Osteocyte (in vitro differentiated cells): ENCODE data around the gene SLIT1. TPM values are rescaled to one million over a fixed set of nuclear protein-coding genes. Genes with fewer than 3 reads are reported as not detected.

Experiments
- DNase-seq: peaks from one replicate; pipeline ENCODE4 v3.0.0; 2021; ENCODE audit warnings: mixed read lengths; ENCODE audit not compliant: unreplicated experiment; ENCODE audit errors: extremely low spot score
- H3K27ac Mint-ChIP-seq: one replicate; pipeline ENCODE4 v1.8.0; 2021; ENCODE audit warnings: mild to moderate bottlenecking, mixed read lengths; ENCODE audit not compliant: unreplicated experiment
- H3K27me3 Mint-ChIP-seq: one replicate; pipeline ENCODE4 v1.8.0; 2021; ENCODE audit warnings: mixed read lengths; ENCODE audit not compliant: unreplicated experiment
- H3K36me3 Mint-ChIP-seq: one replicate; pipeline ENCODE4 v1.8.0; 2021; ENCODE audit warnings: mixed read lengths; ENCODE audit not compliant: unreplicated experiment
- H3K4me1 Mint-ChIP-seq: one replicate; pipeline ENCODE4 v1.8.0; 2021; ENCODE audit warnings: mixed read lengths; ENCODE audit not compliant: unreplicated experiment
- H3K4me3 Mint-ChIP-seq: one replicate; pipeline ENCODE4 v1.8.0; 2021; ENCODE audit warnings: mild to moderate bottlenecking, moderate library complexity, mixed read lengths; ENCODE audit not compliant: unreplicated experiment
- H3K9me3 Mint-ChIP-seq: one replicate; pipeline ENCODE4 v1.8.0; 2021; ENCODE audit warnings: mixed read lengths; ENCODE audit not compliant: unreplicated experiment
- total RNA-seq: library from RNA; stranded (reverse); gene quantifications from 2 replicates; pipeline ENCODE4 v1.2.1, GENCODE V29; 2021
- TF ChIP-seq, protein P1 (sequence below): fragments of 200-600 bp; sonication (generic); IDR thresholded peaks from 2 replicates; pipeline ENCODE4 v1.5.0; 2021; ENCODE audit warnings: antibody characterized with exemption, mild to moderate bottlenecking, moderate library complexity

SLIT1 gene
- total RNA-seq, 1 donor from 2014 or later = not detected

DNA sequence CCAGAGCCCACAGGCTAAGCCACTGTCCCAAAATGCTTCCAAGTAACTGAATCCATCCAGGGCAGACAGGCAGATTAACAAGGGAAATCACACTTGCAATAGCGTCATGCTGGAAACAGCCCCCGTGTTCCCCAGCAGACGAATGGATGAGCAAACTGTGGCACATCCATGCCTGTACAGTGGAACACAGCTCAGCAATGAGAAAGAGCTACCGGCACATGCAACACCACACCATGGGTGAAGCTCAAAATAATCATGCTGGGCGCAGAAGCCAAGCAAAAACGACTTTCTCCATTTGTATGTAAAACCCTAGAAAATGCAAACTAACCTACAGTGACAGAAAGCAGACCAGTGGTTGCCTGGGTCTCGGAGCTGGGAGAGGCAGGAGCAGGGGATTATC, 153.1 kb downstream of the SLIT1 start:
- Mint-ChIP-seq H3K27ac (no peak overlapping the region), H3K4me1 (peaks cover 10% of the 10 kb centered on the region), H3K9me3 (no peaks in the 10 kb centered on the region), H3K4me3 (no peak overlapping the region), H3K36me3 (no peaks in the 10 kb centered on the region), H3K27me3 (peaks cover 24% of the 10 kb centered on the region)
- DNase-seq = no peak
- TF ChIP-seq, protein P1, sequence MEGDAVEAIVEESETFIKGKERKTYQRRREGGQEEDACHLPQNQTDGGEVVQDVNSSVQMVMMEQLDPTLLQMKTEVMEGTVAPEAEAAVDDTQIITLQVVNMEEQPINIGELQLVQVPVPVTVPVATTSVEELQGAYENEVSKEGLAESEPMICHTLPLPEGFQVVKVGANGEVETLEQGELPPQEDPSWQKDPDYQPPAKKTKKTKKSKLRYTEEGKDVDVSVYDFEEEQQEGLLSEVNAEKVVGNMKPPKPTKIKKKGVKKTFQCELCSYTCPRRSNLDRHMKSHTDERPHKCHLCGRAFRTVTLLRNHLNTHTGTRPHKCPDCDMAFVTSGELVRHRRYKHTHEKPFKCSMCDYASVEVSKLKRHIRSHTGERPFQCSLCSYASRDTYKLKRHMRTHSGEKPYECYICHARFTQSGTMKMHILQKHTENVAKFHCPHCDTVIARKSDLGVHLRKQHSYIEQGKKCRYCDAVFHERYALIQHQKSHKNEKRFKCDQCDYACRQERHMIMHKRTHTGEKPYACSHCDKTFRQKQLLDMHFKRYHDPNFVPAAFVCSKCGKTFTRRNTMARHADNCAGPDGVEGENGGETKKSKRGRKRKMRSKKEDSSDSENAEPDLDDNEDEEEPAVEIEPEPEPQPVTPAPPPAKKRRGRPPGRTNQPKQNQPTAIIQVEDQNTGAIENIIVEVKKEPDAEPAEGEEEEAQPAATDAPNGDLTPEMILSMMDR = no peak

- Mint-ChIP-seq H3K36me3 (no peaks in the 10 kb centered on the region), H3K4me3 (no peak overlapping the region), H3K9me3 (no peaks in the 10 kb centered on the region), H3K4me1 (peaks cover 5% of the 10 kb centered on the region), H3K27me3 (peaks cover 21% of the 10 kb centered on the region), H3K27ac (no peak overlapping the region)
- TF ChIP-seq, protein P1 = no peak
- DNase-seq = no peak
Measured at GRCh38 chr10:97031459-97031858, 154.3 kb downstream of the SLIT1 start.

- Mint-ChIP-seq H3K9me3 (no peaks in the 10 kb centered on the region), H3K4me1 (peaks cover 5% of the 10 kb centered on the region), H3K4me3 (no peak overlapping the region), H3K36me3 (no peaks in the 10 kb centered on the region), H3K27me3 (peaks cover 16% of the 10 kb centered on the region), H3K27ac (no peak overlapping the region)
- DNase-seq = no peak
- TF ChIP-seq, protein P1 = no peak
Measured at GRCh38 chr10:97030894-97031293, 154.9 kb downstream of the SLIT1 start.

DNA sequence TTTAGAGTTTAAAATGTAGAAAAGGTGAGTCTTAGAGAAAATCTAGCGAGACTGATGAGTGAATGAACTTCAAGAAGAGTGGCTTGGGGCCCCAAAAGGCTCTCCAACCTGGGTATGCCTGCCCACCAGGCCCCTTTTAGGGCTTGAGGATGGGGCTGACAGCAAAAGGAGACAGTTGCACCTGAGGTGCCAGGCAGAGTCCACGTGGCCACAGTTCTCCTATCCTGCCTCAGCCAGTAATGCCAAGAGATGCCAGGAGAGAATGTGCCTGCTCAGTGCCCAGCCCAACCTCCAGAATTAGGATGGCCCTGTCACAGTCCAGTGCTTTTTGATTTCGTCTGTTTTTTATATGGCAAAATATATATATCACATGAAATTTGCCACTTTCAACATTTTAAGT, 156.5 kb downstream of the SLIT1 start:
- Mint-ChIP-seq H3K4me1 (peaks cover 12% of the 10 kb centered on the region), H3K36me3 (no peaks in the 10 kb centered on the region), H3K27ac (no peak overlapping the region), H3K4me3 (no peak overlapping the region), H3K27me3 (peaks cover 6% of the 10 kb centered on the region), H3K9me3 (no peaks in the 10 kb centered on the region)
- TF ChIP-seq, protein P1 = no peak
- DNase-seq = no peak

GRCh38 chr10:97028832-97029178, 157.0 kb downstream of the SLIT1 start:
- H3K4me1 Mint-ChIP-seq = peaks cover 14% of the 10 kb centered on the region
- DNase-seq = no peak
- no peaks in the 10 kb centered on the region for H3K36me3 Mint-ChIP-seq
- H3K27ac Mint-ChIP-seq = no peak overlapping the region
- peaks cover 6% of the 10 kb centered on the region for H3K27me3 Mint-ChIP-seq
- H3K4me3 Mint-ChIP-seq = no peak overlapping the region
- no peaks in the 10 kb centered on the region for H3K9me3 Mint-ChIP-seq
- TF ChIP-seq, protein P1 = no peak
